ENCODE data around the gene STAMBP.
"Not testable (repeated sequence)": the region's sequence is repeated elsewhere in the genome, so short reads cannot be mapped to it uniquely, and the experiment has no call there.

Gene STAMBP

GRCh38 chr2:73837847-73838585 lies 9.3 kb downstream of the STAMBP start:
- DNase-seq = no peak

GRCh38 chr2:73838889-73839534 lies 10.3 kb downstream of the STAMBP start:
- DNase-seq = no peak

DNA sequence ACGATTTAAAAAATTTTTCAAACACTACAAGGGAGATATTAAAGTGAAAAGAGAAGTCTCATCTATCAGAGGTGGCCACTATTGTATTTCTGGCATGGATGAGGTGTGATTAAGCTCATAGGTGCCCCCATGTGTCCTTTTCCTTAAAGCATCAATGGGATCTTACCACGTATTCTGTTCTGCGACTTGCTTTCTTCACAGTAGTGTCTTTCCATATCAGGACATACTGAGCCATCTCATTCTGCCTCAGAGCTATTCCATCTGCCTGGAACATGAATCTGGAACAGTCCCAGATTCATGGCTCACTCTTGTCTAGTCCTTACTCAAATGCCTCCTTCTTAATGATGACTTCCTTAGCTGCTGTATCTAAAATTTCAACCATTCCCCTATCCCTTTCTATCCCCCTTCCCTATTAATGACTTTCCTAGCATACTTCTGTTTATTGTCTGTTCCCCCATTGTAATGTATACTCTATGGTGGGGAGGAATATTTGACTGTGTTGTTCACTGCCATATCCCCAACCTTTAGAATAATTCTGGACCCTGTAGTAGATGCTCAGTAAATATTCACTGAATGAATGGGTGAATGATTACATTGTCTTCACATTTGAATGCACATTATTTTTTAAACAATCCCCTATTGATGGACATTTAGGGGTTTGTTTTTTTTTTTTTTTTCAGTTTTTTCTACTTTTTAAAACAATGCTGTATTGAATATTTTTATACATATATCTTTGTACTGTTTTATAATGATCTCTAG lies 11.1 kb downstream of the STAMBP start:
- DNase-seq = no peak

DNA sequence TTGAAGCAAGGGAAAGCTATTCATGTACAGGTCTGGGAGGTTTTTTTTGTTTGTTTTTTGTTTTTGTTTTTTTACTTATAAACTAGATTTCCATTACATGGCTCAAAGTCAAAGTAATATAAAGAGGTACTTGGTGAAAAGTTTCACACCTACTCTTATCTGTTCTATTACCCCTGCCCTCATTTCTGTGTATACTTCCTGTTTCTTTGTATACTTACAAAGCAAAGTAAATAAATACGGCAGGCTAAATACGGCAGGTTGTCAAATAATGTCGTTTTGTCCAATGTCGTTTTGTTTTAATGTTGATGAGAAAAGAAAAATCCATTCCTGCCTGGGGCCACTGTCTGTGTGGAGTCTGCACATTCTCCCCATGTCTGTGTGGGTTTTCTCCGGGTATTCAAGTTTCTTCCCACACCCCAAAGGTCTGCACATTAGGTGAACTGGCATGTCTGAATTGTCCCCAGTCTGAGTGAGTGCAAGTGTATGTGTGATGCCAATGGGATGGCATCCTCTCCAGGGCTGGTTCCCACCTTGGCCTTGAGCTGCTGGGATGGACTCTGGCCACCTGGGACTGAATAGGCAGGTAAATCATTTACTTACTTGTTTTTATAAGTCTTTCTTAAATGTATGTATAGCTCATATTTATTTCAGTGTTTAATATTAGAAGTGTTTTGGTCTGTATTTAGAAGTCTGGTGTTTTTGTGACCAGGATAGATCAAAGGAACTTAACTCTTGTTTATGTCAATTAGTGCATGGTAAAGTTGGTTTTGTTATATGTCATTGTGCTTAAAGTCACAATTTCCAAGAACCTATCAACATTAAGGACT lies 13.4 kb downstream of the STAMBP start:
- no peak for DNase-seq

GRCh38 chr2:73842739-73843019 lies 13.9 kb downstream of the STAMBP start:
- no peak for DNase-seq

DNA sequence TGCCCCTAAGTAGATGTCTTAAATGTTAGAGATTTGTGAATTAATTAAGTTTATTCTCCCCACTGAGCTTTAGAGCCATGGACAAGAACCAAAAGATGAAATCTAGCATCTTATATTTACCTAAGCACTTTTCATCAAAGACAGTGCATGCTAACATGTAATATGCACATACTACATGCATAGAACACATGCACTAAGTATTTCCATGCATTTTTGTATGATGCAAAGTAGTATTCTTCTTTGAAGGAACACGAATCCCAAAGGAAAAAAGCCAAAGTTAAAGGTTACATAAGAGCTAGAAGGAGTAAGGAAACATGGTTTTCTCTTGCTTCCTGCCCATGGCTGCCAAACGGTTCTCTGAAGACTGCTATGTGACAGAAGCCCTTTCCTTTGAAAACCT lies 15.3 kb downstream of the STAMBP start:
- DNase-seq = no peak

GRCh38 chr2:73850009-73850408 lies 21.2 kb downstream of the STAMBP start:
- peak; percentile 64 for DNase-seq

DNA sequence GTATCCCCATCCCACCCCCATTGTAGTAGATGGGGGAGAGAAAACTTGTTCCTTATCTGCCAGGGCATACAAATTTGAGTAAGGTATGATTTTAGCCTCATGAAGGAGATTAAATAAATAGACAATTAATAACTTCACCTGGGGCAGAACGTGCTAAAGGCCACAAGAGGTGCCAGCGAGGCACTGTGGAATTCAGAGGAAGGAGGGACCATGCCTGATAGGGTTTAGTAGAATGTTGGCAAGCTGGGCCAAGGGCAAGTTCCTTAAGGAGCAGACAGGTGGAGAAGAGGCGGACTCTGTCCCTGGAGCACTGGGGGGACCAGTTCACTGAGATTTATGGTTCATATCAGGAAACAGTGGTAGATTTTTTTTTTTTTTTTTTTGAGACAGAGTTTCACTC lies 22.5 kb downstream of the STAMBP start:
- peak; percentile 12 for DNase-seq

DNA sequence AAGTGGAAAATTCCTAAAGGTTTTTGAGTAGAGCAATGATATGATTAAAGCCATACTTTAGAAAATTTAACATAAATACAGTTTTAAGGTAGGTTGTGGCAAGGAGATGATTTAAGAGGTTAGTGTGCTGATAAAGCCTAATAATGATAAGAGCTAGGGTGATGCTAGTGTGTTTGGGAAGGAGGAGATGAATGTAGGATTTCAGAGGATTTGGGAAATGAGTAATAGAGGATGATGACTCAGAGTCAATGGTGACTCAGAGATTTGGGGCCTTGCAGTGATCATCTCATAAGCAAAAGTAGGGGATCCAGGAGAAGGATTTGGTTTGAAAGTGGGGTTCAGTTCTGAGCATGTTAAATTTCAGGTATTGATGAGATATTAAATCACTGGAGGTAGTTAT lies 23.3 kb downstream of the STAMBP start:
- no peak for DNase-seq

- DNase-seq = no peak
Measured at GRCh38 chr2:73855526-73855925, 26.8 kb downstream of the STAMBP start.

- no peak for DNase-seq
Measured at GRCh38 chr2:73856214-73856613, 27.5 kb downstream of the STAMBP start.

DNA sequence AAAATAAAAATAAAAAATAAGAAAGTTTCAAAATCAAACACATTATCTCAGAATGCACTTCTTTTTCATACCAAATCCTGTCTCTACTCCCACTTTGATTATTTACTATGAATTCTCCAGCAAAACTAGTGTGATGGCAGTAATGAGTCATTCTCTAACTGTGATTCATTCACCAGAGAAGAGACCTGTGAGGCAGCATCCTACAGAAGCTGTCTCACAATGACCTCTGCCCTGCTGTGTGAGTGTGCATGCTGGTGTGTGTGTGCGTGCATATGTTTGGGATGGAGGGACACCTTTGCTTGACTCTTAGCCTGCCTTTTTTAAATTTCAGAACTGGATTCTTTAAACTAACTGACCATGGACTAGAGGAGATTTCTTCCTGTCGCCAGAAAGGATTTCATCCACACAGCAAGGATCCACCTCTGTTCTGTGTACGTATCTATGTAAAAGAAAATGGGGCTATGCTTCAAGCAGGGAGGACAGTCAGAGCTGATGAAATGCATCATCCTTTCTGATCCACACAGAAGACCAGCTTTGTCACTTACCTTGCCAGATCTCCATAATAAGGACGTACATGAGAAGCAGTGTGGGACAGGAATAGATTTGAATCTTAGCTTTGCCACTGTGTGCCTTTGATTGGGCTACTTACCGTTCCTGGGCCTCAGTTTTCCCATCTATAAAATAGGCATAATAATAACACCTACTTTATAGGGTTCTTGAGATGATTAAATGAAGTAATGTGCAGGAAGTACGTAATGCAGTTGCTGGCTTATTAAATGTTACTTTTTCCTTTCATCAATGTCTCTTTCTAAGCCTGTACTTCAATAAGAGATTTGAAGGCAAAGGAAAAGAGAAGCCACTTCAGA lies 31.2 kb downstream of the STAMBP start:
- no peak for DNase-seq

DNA sequence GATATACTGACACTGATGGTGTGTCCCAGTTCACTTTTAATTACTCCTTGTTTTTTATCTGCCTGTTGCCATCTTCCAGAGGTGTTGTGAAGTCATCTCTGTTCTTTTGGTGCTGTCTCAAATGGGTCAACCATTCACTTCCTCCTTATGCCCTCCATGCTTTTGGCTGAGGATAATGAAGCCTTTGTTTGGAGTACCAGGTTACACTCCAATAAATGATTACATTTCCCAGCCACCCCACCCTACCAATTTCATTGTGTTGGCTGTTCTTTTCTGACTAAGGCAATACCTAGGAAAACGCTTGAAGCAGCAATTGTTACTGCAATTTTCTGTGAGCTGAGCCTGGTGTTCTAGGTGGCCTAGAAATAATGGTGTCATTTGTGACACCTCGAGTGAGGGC lies 34.2 kb downstream of the STAMBP start:
- DNase-seq = no peak

DNA sequence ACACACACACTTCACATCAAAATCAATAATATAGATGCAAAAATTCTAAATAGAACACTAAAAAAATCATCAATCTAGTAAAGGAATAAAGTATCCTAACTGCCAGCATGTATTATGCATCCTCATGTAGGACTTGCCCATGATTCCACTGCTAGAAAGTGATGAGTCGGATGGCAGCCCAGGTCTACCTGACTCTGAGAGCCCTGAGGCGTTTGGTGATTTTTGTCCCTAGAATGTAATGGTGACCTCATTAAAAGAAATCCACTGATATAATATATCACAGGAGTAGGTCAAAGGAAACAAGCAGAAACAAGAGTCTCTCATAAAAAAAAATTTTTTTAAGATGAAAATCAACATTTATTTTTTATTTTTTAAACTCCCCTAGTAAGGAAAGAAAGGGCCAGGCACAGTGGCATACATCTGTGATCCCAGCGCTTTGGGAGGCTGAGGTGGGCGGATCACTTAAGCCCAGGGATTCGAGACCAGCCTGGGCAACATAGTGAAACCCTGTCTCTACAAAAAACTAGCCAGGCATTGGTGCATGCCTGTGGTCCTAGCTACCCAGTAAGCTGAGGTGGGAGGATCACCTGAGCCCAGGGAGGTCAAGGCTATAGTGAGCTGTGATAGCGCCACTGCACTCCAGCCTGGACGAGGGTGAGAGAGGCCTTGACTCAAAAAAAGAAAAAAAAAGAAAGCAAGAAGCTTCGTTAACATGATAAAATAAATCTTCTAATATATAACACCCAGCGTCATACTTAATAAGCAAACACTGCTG lies 39.6 kb downstream of the STAMBP start:
- DNase-seq = no peak

DNA sequence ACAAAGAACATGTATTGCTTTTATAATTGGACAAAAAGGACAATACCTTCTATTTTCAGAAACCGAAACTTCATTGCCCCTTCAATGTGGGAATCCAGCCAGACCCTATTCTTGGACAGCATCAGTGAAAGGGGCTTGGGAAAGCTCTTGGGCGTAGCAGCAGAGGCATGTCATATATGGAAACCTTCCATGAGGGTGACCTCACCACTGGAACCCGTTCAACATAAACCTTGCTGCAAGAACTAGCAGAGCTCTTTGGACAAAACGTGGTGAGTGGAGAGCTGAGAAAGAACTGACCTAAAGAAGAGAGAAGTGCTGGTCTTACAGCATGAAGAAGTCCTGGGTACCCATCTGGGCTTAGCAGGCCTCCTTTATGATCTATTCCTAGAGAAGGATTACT lies 41.3 kb downstream of the STAMBP start:
- no peak for DNase-seq

DNA sequence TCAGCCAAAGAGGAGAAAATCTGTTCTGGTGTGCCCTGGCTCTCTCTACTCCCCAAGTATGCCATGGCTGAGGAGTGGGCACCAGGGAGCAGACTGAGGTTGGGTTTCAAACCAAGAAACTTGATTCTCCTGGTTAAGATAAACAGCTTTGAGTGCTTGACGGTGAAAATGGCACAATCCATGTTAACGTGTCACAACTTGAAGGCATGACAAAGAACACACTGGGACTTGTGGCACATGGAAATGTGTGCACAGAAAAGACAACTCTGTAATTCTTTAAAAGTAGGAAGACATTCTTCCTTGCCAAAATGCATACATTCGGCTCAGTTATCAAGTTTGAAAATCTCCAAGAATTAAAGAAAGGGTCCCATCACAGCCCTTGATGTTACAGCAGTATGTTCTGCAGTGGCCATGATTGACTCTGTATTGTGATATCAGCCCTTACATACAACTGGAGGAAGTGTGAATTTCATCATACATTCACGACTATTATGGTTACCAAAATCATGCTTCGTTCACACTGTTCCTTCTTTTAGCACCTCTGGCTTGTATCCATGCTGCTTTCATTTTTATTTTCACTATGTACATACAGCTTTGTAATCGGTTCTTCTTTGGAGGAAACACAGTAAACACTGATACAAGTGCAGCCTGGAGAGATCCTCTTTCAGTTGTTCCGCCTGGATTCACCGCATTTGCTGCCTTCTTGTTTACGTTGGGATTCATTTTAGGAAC lies 48.5 kb downstream of the STAMBP start:
- no peak for DNase-seq

GRCh38 chr2:73877984-73878383 lies 49.2 kb downstream of the STAMBP start:
- DNase-seq = not testable (repeated sequence)

DNA sequence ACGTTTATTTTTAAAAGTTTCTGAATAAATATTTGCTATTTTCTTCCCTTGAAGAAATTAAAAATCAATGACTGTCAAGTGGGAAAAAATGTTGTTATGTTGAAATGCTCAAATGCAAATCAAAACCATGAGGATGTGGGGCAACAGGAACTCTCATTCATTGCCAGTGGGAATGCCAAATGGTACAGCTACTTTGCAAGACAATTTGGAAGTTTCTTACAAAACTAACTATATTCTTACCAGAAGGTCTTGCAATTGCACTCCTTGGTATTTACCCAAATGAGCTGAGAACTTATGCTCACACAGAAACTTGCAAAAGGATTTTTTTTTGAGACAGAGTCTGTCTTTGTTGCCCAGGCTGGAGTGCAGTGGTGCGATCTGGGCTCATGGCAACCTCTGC lies 56.6 kb downstream of the STAMBP start:
- DNase-seq = no peak

DNA sequence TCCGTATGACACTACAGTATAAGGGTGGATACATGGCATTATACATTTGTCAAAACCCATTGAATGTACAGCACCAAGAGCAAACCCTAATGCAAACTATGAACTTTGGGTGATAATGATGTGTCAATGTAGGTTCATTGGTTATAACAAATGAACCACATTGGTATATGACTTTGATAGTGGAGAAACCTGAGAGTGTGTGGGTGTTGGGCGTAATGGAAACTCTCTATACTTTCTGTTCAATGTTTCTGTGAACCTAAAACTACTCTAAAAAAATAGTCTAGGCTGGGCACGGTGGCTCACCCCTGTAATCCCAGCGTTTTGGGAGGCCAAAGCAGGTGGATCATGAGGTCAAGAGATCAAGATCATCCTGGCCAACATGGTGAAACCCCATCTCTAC lies 57.6 kb downstream of the STAMBP start:
- DNase-seq = no peak

- DNase-seq = not testable (repeated sequence)
Measured at GRCh38 chr2:73887596-73888353, 59.0 kb downstream of the STAMBP start.
